H54 (cell line): Measurements from ENCODE around the gene AGBL3.
"Not testable (repeated sequence)": the region's sequence is repeated elsewhere in the genome, so short reads cannot be mapped to it uniquely, and the experiment has no call there.

ENCODE experiments used
- DNase-seq: peaks from one replicate; pipeline ENCODE4 v3.0.0; 2011; ENCODE audit warnings: low spot score, mixed read lengths; ENCODE audit not compliant: insufficient read length
- FAIRE-seq: peaks from 3 replicates; lab custom pipeline; 2011; peaks lifted over from hg19 to GRCh38; lab: Jason Lieb, UNC
- POLR2A ChIP-seq: IDR thresholded peaks from 2 replicates; pipeline ENCODE4 v1.6.1; 2011; ENCODE audit warnings: low read depth, mild to moderate bottlenecking, low read length

Gene AGBL3

GRCh38 chr7:134948246-134948645 is 38.1 kb upstream of the AGBL3 start:
- DNase-seq (no peak), FAIRE-seq (no peak)
- no peak for TF ChIP-seq POLR2A

GRCh38 chr7:134948736-134949135 is 37.6 kb upstream of the AGBL3 start:
- DNase-seq (no peak), FAIRE-seq (no peak)
- TF ChIP-seq POLR2A: no peak

GRCh38 chr7:134949171-134949570 is 37.1 kb upstream of the AGBL3 start:
- no peak for FAIRE-seq
- no peak for TF ChIP-seq POLR2A
- no peak for DNase-seq

- no peak for FAIRE-seq
- TF ChIP-seq POLR2A: no peak
- no peak for DNase-seq
Observed at GRCh38 chr7:134954197-134955082, 31.9 kb upstream of the AGBL3 start.

- no peak for FAIRE-seq
- no peak for TF ChIP-seq POLR2A
Observed at GRCh38 chr7:134957005-134957404, 29.3 kb upstream of the AGBL3 start.

GRCh38 chr7:134959810-134960209 is 26.5 kb upstream of the AGBL3 start:
- no peak for FAIRE-seq
- no peak for TF ChIP-seq POLR2A
- DNase-seq: no peak

More at GRCh38 chr7:134957005-134957404, 29.3 kb upstream of the AGBL3 start:
- DNase-seq: no peak

GRCh38 chr7:134962270-134962780 is 24.0 kb upstream of the AGBL3 start:
- no peak for FAIRE-seq
- TF ChIP-seq POLR2A: no peak

GRCh38 chr7:134963036-134963435 is 23.3 kb upstream of the AGBL3 start:
- FAIRE-seq: no peak
- no peak for DNase-seq
- TF ChIP-seq POLR2A: no peak

More at GRCh38 chr7:134962270-134962780, 24.0 kb upstream of the AGBL3 start:
- no peak for DNase-seq

- FAIRE-seq: no peak
- no peak for DNase-seq
- TF ChIP-seq POLR2A: no peak
Observed at GRCh38 chr7:134966691-134967090, 19.6 kb upstream of the AGBL3 start.

GRCh38 chr7:134968110-134968509 is 18.2 kb upstream of the AGBL3 start:
- FAIRE-seq (no peak), DNase-seq (no peak)
- TF ChIP-seq POLR2A: no peak

- not testable (repeated sequence) for FAIRE-seq, DNase-seq
Observed at GRCh38 chr7:134981645-134982044, 4.7 kb upstream of the AGBL3 start.

- FAIRE-seq (no peak), DNase-seq (no peak)
Observed at GRCh38 chr7:134985894-134986362, 380 bp upstream of the AGBL3 start.

GRCh38 chr7:134988161-134988560 is 1.9 kb downstream of the AGBL3 start:
- TF ChIP-seq POLR2A: no peak
- no peak for FAIRE-seq
- no peak for DNase-seq

More at GRCh38 chr7:134985894-134986362, 380 bp upstream of the AGBL3 start:
- TF ChIP-seq POLR2A: no peak

GRCh38 chr7:134991469-134992339 is 5.4 kb downstream of the AGBL3 start:
- FAIRE-seq: no peak
- no peak for TF ChIP-seq POLR2A
- DNase-seq: no peak
